GM12872 (cell line): ENCODE data around the gene ZNF816.

Experiments used
- TF ChIP-seq, protein P1 (sequence below): IDR thresholded peaks from 3 replicates; pipeline ENCODE4 v1.5.1; 2011; ENCODE audit warnings: low read depth, mild to moderate bottlenecking, low read length, moderate library complexity; ENCODE audit not compliant: insufficient read depth

Gene ZNF816

DNA sequence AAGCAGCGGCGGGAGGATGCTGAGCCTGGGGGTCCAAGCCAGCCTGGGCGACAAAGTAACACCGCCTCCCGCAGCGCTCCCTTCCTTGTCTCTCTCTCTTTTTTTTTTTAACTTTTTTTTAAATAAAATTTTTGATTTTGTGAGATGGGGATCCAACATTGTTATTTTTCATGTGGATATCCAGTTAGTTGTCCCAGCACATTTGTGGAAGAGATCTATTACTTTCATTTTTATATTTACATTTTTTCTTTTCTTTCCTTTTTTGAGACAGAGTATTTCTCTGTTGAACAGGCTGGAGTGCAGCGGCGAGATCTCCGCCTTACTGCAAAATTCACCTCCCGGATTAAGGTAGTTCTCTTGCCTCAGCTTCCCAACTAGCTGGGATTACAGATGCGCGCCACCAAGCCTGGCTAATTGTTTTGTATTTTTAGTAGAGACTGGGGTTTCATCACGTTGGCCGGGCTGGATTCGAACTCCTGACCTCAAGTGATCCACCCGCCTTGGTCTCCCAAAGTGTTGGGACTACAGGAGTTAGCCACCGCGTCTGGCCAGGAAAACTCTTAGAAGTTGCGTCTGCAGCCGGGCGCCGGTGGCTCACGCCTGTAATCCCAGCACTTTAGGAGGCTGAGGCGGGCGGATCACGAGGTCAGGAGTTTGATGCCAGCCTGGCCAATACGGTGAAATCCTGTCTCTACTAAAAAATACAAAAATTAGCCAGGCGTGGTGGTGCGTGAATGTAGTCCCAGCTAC lies 19.4 kb downstream of the ZNF816 start:
- TF ChIP-seq, protein P1, sequence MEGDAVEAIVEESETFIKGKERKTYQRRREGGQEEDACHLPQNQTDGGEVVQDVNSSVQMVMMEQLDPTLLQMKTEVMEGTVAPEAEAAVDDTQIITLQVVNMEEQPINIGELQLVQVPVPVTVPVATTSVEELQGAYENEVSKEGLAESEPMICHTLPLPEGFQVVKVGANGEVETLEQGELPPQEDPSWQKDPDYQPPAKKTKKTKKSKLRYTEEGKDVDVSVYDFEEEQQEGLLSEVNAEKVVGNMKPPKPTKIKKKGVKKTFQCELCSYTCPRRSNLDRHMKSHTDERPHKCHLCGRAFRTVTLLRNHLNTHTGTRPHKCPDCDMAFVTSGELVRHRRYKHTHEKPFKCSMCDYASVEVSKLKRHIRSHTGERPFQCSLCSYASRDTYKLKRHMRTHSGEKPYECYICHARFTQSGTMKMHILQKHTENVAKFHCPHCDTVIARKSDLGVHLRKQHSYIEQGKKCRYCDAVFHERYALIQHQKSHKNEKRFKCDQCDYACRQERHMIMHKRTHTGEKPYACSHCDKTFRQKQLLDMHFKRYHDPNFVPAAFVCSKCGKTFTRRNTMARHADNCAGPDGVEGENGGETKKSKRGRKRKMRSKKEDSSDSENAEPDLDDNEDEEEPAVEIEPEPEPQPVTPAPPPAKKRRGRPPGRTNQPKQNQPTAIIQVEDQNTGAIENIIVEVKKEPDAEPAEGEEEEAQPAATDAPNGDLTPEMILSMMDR, result no peak

GRCh38 chr19:52942386-52943133 lies 20.1 kb downstream of the ZNF816 start:
- TF ChIP-seq, protein P1, result no peak

DNA sequence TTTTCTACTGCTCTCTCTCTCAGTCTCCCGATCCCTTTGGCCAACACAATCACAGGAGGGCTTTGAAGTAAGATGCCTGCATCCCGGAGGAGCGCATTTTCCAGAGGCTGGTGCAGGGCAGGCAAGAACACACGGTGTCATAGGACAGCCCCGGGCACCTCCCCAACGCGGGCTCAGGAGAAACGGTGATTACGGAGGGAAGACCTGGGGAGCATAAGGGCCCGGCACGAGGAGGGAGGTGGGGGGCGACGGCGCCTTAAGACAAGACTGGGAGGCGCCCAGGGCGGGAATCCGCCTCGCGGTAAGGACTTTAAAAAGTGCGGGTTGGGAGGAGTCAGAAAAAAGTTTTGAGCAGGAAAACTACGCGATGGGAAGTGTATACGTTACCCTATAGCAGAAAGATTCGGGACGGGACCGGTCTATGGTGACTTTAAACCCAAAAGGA lies 20.7 kb downstream of the ZNF816 start:
- TF ChIP-seq, protein P1, result no peak

DNA sequence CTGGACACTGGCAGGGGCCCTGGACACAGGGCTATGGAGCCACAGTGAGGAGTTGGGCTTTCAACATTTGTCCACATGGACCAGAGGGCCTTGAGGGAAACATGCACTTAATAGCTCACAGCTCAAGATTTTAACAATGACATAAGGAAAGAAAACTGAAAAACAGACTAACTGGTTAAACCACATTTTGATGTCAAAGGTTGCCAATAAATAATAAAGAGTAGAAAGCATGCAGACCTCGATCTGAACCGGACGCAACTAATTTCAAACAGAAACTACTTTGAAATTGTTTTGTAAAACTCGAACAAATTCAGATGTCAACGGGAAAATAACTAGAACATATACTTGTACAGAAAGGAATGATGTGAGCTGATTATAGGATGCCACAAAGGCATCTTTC lies 23.9 kb downstream of the ZNF816 start:
- TF ChIP-seq, protein P1, result no peak

- TF ChIP-seq, protein P1, result no peak
Measured at GRCh38 chr19:52936954-52937325, 25.7 kb downstream of the ZNF816 start.

DNA sequence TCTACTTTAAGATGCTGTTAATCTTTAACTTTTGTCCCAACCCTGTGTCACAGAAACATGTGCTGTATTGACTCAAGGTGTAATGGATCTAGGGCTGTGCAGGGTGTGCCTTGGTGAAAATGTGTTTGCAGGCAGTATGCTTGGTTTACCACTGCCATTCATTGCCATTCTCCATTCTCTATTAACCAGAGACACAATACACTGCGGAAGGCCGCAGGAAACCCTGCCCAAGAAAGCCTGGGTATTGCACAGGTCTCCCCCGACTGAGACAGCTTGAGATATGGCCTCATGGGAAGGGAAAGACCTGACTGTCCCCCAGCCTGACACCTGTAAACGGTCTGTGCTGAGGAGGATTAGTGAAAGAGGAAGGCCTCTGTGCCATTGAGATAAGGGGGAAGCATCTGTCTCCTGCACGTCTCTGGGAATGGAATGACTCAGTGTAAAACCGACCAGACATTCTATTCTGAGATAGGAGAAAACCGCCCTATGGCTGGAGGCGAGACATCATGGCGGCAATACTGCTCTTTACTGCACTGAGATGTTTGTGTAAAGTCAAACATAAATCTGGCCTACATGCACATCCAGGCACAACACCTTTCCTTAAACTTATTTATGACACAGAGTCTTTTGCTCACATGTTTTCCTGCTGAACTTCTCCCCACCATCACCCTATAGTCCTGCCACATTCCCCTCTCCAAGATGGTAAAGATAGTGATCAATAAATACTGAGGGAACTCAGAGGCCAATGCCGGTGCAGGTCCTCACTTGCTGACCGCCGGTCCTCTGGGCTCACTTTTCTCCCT lies 26.3 kb downstream of the ZNF816 start:
- TF ChIP-seq, protein P1, result no peak

DNA sequence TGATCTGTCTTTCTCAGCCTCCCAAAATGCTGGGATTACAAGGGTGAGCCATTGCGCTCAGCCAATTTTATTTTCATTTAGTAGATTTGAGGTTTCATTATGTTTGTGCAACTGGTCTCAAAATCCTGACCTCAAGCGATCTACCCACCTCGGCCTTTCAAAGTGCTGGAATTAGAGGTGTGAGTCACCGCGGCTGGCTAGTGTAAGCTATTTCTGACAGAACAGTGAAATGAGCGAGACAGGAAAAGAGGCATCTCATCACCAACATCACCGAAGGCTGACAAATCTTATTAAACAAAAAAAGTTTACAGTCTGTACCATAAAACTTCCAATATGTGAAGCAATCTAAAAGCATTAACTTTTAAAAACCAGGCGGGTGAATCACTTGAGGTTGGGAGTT lies 27.2 kb downstream of the ZNF816 start:
- TF ChIP-seq, protein P1, result no peak
